ENCODE data around the gene NCS1. TPM values are rescaled to one million over a fixed set of nuclear protein-coding genes. Genes with fewer than 3 reads are reported as not detected.

NCS1 gene
- total RNA-seq = 33.1 and 50.7 TPM in 2 replicates

DNA sequence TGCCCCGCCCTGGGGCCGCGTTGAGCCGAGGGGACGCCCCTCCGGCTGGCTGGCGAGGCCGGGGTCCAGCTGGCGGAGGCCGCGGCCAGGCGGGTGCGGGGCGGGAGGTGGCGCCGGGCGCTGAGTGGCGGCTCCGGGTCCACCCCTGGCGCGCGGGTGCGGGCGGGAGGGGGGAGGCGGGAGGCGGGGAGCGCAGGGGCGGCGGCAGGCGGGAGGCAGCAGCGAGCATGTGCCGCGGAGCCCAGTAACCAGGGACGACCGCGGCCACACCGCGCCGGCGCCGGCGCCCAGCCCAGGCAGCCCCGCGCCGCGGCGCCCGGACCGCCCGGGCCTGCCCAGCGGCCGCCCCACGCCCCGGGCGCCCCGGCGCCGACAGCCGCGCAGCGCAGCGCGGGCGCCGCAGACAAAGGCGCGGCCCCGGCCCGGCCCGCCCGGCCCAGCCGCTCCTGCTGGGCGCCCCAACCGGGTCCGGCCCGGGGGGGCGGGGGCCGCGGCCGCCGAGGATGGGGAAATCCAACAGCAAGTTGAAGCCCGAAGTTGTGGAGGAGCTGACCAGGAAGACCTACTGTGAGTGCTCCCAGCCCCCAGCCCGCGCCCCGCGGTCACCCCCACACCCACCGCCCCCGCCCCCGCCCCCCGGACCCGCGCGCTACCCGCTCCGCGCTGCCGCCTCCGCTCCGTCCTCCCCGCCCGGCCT, at the start of gene NCS1:
TSS of gene NCS1 (plus strand) at position 244 of the 697 bp plus-strand sequence. CDS start at position 504, 260 bp downstream.

DNA sequence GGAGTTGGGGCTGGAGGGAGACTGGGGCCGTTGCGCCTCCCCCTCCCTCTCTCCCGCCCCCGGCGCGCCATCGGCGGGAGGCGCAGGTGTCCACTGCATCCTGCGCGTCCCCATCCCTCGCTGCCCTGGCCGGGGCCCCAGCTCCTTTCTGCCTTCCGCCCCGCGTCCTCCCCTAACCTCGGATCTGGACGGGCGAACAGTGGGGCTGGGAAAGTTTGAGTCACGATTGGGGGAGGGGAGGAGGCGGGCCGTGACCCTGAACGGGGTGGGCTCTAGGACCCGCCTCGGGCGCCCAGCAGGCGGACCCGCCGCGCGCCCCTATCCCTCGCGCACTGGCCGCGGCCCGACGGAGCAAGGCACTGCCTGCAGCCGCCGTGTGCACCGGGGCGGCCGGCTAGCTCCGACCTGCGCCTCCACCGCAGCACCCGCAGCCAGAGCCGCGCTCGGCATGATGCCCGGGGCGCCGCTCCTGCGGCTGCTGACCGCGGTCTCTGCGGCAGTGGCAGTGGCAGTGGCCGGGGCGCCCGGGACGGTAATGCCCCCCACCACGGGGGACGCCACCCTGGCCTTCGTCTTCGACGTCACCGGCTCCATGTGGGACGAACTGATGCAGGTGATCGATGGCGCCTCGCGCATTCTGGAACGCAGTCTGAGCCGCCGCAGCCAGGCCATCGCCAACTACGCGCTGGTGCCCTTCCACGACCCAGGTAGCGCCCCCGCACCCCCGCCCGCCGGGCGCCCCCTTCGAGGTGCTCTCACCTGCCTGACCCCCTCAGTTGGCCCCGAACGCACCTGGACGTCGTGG, 93.4 kb downstream of the NCS1 start, which contains the start of gene HMCN2:
TSS of gene HMCN2 (plus strand) at position 330 of the 805 bp plus-strand sequence. CDS start at position 449, 119 bp downstream.

Other genes with a start within 250 kb of the NCS1 start
- 40.5 and 64.9 TPM in 2 replicates for gene FNBP1, start 129.2 kb upstream of the NCS1 start, total RNA-seq
- gene GPR107, start 118.5 kb upstream of the NCS1 start, total RNA-seq = 29.7 and 30.2 TPM in 2 replicates
- gene HMCN2, start 93.4 kb downstream of the NCS1 start, total RNA-seq = under 0.01 and 0.07 TPM in 2 replicates